Thyroid gland (tissue), 4 donors: ENCODE data around the gene RNF213. TPM values are rescaled to one million over a fixed set of nuclear protein-coding genes. Genes with fewer than 3 reads are reported as not detected.

Experiments
- DNase-seq, 2 donors: peaks; one replicate each; pipeline ENCODE4 v3.0.0-alpha.2; 2019
- H3K27ac ChIP-seq, 3 donors: fragments of 200-600 bp; sonication (generic); 1 replicate in 2 of 3; 2 replicates in 1 of 3; pipeline ENCODE4 v1.5.1; 2016 to 2019; ENCODE audit warnings: mild to moderate bottlenecking in 1 of 3, moderate library complexity in 1 of 3
- H3K27me3 ChIP-seq: fragments of 200-600 bp; sonication (generic); one replicate; pipeline ENCODE4 v1.5.1; 2019
- H3K36me3 ChIP-seq, 2 donors: fragments of 200-600 bp; sonication (generic); one replicate each; pipeline ENCODE4 v1.5.1; 2016 to 2019
- H3K4me1 ChIP-seq, 2 donors: fragments of 200-600 bp; sonication (generic); one replicate each; pipeline ENCODE4 v1.5.1; 2017 to 2019
- H3K4me3 ChIP-seq, 3 donors: fragments of 200-600 bp; sonication (generic); replicated peaks in 1 of 3; 1 replicate in 2 of 3; 2 replicates in 1 of 3; pipeline ENCODE4 v1.5.1; 2016; ENCODE audit warnings: mild to moderate bottlenecking in 1 of 3
- H3K9me3 ChIP-seq: fragments of 200-600 bp; sonication (generic); one replicate; pipeline ENCODE4 v1.5.1; 2017
- CTCF ChIP-seq, 6 experiments: fragments of 200-600 bp in 3 of 6; fragments of 450-650 bp in 3 of 6; sonication (generic) in 3 of 6; IDR thresholded peaks; one replicate each; pipeline ENCODE4 v1.5.1; 2016 to 2019; ENCODE audit warnings: antibody characterized with exemption in 6 of 6, mild to moderate bottlenecking in 2 of 6, inconsistent platforms in 1 of 6, moderate library complexity in 1 of 6
- POLR2A ChIP-seq, 2 donors: fragments of 450-650 bp; IDR thresholded peaks; one replicate each; pipeline ENCODE4 v1.6.1; 2017; ENCODE audit warnings: antibody characterized with exemption in 2 of 2, mild to moderate bottlenecking in 2 of 2, moderate library complexity in 1 of 2
- WGBS, 2 donors: methylation state at CpG; one replicate each; pipeline ENCODE4 v1.1.5; 2017; 5-methylcytosine and 5-hydroxymethylcytosine counted together
- intact Hi-C: fragments of 100-400 bp; cut with DNase I; formaldehyde crosslinking; loops from one replicate; pipeline ENCODE4 v1.15.1; 2023
- total RNA-seq, 4 donors: library from RNA; depleted of rRNA; stranded (reverse); fragments of >200 nt; gene quantifications; one replicate each; pipeline ENCODE4 v1.2.3, GENCODE V29; 2016

RNF213 gene
- total RNA-seq, 4 donors from 2014 or later: 107 to 245 (median 187) TPM

GRCh38 chr17:80339731-80340456, 79.2 kb downstream of the RNF213 start:
- intact Hi-C loops: no loop called here
- no peaks in the 10 kb centered on the region for H3K9me3 ChIP-seq
- H3K4me3 ChIP-seq: no peak overlapping the region
- no peak overlapping the region for H3K27ac ChIP-seq
- DNase-seq: no peak
- peaks cover 82 to 85% of the 10 kb centered on the region in 2 donors for H3K36me3 ChIP-seq
- H3K27me3 ChIP-seq: no peaks in the 10 kb centered on the region
- H3K4me1 ChIP-seq: no peaks in the 10 kb centered on the region
- 93 to 95% methylated on average over 12 to 30 of the region's 36 CpGs for WGBS, 2 donors
- TF ChIP-seq POLR2A (IDR thresholded peaks at IDR 0.05) (no peak), CTCF (IDR thresholded peaks at IDR 0.05) (no peak)

- no peaks in the 10 kb centered on the region for H3K4me1 ChIP-seq
- H3K9me3 ChIP-seq: no peaks in the 10 kb centered on the region
- no peak overlapping the region for H3K4me3 ChIP-seq
- TF ChIP-seq POLR2A (IDR thresholded peaks at IDR 0.05): no peak
- WGBS, 2 donors: 91 to 98% methylated on average over 15 of the region's 15 CpGs
- H3K27me3 ChIP-seq: no peaks in the 10 kb centered on the region
- intact Hi-C loops: no loop called here
- DNase-seq: no peak
- peaks cover 85 to 86% of the 10 kb centered on the region in 2 donors for H3K36me3 ChIP-seq
- no peak overlapping the region for H3K27ac ChIP-seq
These were observed 84.7 kb downstream of the RNF213 start for GRCh38 chr17:80345321-80345720.

DNA sequence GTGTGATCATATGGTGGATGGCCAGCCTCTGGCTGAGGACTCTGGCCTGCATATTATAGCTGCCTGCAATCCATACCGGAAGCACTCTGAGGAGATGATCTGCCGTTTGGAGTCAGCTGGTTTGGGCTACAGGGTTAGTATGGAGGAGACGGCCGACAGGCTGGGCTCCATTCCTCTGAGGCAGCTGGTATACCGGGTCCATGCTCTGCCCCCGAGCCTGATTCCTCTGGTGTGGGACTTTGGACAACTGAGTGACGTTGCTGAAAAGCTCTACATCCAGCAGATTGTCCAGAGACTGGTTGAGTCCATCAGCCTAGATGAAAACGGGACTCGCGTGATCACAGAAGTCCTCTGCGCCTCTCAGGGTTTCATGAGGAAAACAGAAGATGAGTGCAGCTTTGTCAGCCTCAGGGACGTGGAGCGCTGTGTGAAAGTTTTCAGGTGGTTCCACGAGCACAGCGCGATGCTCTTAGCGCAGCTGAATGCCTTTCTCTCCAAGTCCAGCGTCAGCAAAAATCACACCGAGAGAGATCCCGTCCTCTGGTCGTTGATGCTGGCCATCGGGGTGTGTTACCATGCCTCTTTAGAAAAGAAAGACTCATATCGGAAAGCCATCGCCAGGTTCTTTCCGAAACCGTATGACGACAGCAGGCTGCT, 85.3 kb downstream of the RNF213 start:
- 97% methylated on average over 27 of the region's 27 CpGs for WGBS, 2 donors
- DNase-seq: no peak
- H3K4me1 ChIP-seq: no peaks in the 10 kb centered on the region
- intact Hi-C loops: no loop called here
- peaks cover 90 to 91% of the 10 kb centered on the region in 2 donors for H3K36me3 ChIP-seq
- no peaks in the 10 kb centered on the region for H3K9me3 ChIP-seq
- no peaks in the 10 kb centered on the region for H3K27me3 ChIP-seq
- no peak overlapping the region for H3K4me3 ChIP-seq
- TF ChIP-seq POLR2A (IDR thresholded peaks at IDR 0.05) (no peak), CTCF (IDR thresholded peaks at IDR 0.05) (no peak)
- H3K27ac ChIP-seq: no peak overlapping the region

DNA sequence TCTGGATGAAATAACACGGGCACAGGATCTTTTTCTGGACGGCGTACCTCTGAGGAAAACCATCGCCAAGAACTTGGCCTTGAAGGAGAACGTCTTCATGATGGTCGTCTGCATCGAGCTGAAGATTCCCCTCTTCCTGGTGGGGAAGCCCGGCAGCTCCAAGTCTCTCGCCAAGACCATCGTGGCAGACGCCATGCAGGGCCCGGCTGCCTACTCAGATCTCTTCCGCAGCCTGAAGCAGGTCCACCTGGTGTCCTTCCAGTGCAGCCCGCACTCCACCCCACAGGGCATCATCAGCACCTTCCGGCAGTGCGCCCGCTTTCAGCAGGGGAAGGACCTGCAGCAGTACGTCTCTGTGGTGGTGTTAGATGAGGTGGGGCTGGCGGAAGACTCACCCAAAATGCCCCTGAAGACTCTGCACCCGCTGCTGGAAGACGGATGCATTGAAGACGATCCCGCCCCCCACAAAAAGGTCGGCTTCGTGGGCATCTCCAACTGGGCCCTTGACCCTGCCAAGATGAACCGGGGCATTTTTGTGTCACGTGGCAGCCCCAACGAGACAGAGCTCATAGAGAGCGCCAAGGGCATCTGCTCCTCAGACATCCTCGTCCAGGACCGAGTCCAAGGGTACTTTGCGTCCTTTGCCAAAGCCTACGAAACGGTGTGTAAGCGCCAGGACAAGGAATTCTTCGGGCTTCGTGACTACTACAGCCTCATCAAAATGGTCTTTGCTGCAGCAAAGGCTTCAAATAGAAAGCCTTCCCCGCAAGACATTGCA, 86.0 kb downstream of the RNF213 start:
- intact Hi-C loops: no loop called here
- WGBS, 2 donors: 96 to 97% methylated on average over 31 to 34 of the region's 38 CpGs

More for the DNA sequence above, 86.0 kb downstream of the RNF213 start:
- Histone ChIP-seq H3K4me3 (no peak overlapping the region), H3K27me3 (no peaks in the 10 kb centered on the region), H3K36me3 (peaks cover 91 to 96% of the 10 kb centered on the region in 2 donors), H3K9me3 (no peaks in the 10 kb centered on the region), H3K27ac (no peak overlapping the region), H3K4me1 (no peaks in the 10 kb centered on the region)
- no peak for TF ChIP-seq POLR2A (IDR thresholded peaks at IDR 0.05)
- no peak for TF ChIP-seq CTCF (IDR thresholded peaks at IDR 0.05)
- DNase-seq: no peak
